Mucosa of descending colon (tissue), 3 donors: ENCODE data around the gene ITGAD. TPM values are rescaled to one million over a fixed set of nuclear protein-coding genes. Genes with fewer than 3 reads are reported as not detected.

Source experiments
- ATAC-seq: fragments of 200-7000 bp; cut with Tn5 transposase; one replicate; pipeline ENCODE4 v1.9.1; 2020; ENCODE audit warnings: mild to moderate bottlenecking, moderate library complexity
- DNase-seq, 3 donors: peaks; one replicate each; pipeline ENCODE4 v3.0.0-alpha.2; 2020
- H3K36me3 ChIP-seq: fragments of 200-600 bp; one replicate; pipeline ENCODE4 v1.8.0; 2021; ENCODE audit warnings: low read depth, mild to moderate bottlenecking
- H3K4me1 ChIP-seq: fragments of 200-600 bp; one replicate; pipeline ENCODE4 v1.8.0; 2021; ENCODE audit warnings: low read depth, mild to moderate bottlenecking
- H3K4me3 ChIP-seq: fragments of 200-600 bp; one replicate; pipeline ENCODE4 v1.8.0; 2021; ENCODE audit warnings: mild to moderate bottlenecking
- H3K9me3 ChIP-seq: fragments of 200-600 bp; one replicate; pipeline ENCODE4 v1.8.0; 2021; ENCODE audit warnings: mild to moderate bottlenecking
- CTCF ChIP-seq: fragments of 200-600 bp; IDR thresholded peaks from one replicate; pipeline ENCODE4 v1.8.0; 2022; ENCODE audit warnings: antibody characterized with exemption, mild to moderate bottlenecking
- intact Hi-C, 2 donors: fragments of 100-400 bp; cut with DNase I in 1 of 2; cut with micrococcal nuclease in 1 of 2; formaldehyde crosslinking; loops; one replicate each; pipeline versions ENCODE4 v1.11.0 to v1.11.1; 2022; cut with DNase I, micrococcal nuclease
- total RNA-seq, 3 donors: library from RNA; stranded (reverse); fragmentation: NEBNext Ultra II Directional in 2 of 3; extraction: Animal tissue kit (Norgen Biotek cat#: 25700) in 2 of 3; gene quantifications; one replicate each; pipeline versions ENCODE4 v1.2.1 to v1.2.4, GENCODE V29; 2021 to 2023
- donor health status: DM: no; HTN: no; CAD: no; lungs with moderate emphysema.
- donor health status: DM: no; HTN: no; CAD: no.
- donor health status: DM: no; HTN: yes; CAD: no.

ITGAD gene
- total RNA-seq, 3 donors from 2014 or later: 0.41 TPM; not detected in 2

- Histone ChIP-seq H3K36me3 (no peaks in the 10 kb centered on the region), H3K4me1 (peaks cover 4% of the 10 kb centered on the region), H3K9me3 (no peaks in the 10 kb centered on the region), H3K4me3 (no peak overlapping the region)
- no peak for TF ChIP-seq CTCF
- no peak for ATAC-seq
- intact Hi-C loops: no loop called here
- peak in 1 of 3 donors; percentile 2 for DNase-seq
These were observed 35.6 kb downstream of the ITGAD start for GRCh38 chr16:31428638-31429247.

GRCh38 chr16:31429314-31429713 is 36.2 kb downstream of the ITGAD start:
- Histone ChIP-seq H3K4me1 (peaks cover 4% of the 10 kb centered on the region), H3K4me3 (no peak overlapping the region), H3K9me3 (no peaks in the 10 kb centered on the region), H3K36me3 (no peaks in the 10 kb centered on the region)
- intact Hi-C loops: no loop called here
- TF ChIP-seq CTCF: no peak
- DNase-seq (no peak), ATAC-seq (no peak)

- Histone ChIP-seq H3K4me1 (peaks cover 4% of the 10 kb centered on the region), H3K9me3 (no peaks in the 10 kb centered on the region), H3K36me3 (no peaks in the 10 kb centered on the region), H3K4me3 (no peak overlapping the region)
- intact Hi-C loops: no loop called here
- ATAC-seq: no peak
- TF ChIP-seq CTCF: no peak
- DNase-seq: no peak
These were observed 36.7 kb downstream of the ITGAD start for GRCh38 chr16:31429796-31430195.

- DNase-seq (peak in 1 of 3 donors; percentile 11), ATAC-seq (no peak)
- no peak for TF ChIP-seq CTCF
- no peaks in the 10 kb centered on the region for H3K9me3 ChIP-seq
- H3K4me3 ChIP-seq: no peak overlapping the region
- intact Hi-C loops: no loop called here
- H3K4me1 ChIP-seq: peaks cover 4% of the 10 kb centered on the region
- no peaks in the 10 kb centered on the region for H3K36me3 ChIP-seq
These were observed 37.4 kb downstream of the ITGAD start for GRCh38 chr16:31430380-31431052.

GRCh38 chr16:31435341-31436220 is 42.4 kb downstream of the ITGAD start:
- intact Hi-C loops: no loop called here
- DNase-seq (peak in 1 of 3 donors; percentile 40), ATAC-seq (no peak)
- TF ChIP-seq CTCF: no peak
- Histone ChIP-seq H3K4me1 (no peaks in the 10 kb centered on the region), H3K4me3 (no peak overlapping the region), H3K9me3 (no peaks in the 10 kb centered on the region), H3K36me3 (no peaks in the 10 kb centered on the region)
